GM18511 (cell line): ENCODE data around the gene TRIM17.

Experiments used
- ATAC-seq: cut with Tn5 transposase; IDR thresholded peaks from one replicate; pipeline ENCODE4 v1.9.1; 2021; ENCODE audit warnings: mild to moderate bottlenecking, moderate library complexity; ENCODE audit not compliant: unreplicated experiment

Gene TRIM17

GRCh38 chr1:228360533-228361313 lies 55.9 kb downstream of the TRIM17 start:
- no peak for ATAC-seq

- ATAC-seq = no peak
These were observed 56.8 kb downstream of the TRIM17 start for GRCh38 chr1:228359613-228360532.

DNA sequence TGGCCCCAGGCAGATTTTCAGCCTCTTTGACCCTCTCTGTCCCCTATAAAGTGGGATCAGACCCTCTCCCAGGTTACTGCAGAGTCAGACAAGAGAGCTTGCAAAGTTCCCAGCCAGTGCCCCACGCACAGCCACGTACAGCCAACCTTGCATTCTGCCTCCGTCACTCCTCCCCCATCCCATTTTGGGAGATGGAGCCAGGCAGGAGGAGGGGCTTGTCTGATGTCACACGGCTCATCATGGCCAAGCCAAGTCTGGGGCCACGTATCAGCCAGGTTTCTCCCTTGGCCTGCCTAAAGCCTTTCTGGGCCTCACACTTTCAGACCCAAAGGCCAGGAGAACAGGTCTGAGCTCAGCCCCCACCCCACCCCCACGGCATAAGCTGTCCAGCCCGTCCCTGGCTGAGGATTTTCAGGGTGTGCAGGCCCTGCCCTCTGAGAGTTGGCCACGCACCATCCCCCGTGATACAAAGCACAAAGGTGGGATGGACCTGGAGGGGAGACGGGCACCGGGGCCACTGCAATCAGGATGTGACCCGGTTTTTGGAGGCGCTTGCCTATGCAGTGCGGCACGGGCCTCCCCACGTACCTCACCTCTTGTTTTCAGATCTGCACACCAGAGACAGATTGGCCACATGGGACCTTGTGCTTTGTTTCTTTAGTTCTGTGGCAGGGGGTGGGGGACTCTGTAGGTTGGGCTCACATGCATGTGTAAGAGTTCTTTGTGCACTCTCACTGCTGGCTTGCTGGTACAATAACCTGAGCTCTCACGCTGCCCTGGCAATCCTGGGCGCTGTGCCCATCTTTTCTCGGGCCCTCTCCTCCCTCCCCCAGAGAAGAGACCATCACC lies 57.7 kb downstream of the TRIM17 start:
- ATAC-seq = no peak

DNA sequence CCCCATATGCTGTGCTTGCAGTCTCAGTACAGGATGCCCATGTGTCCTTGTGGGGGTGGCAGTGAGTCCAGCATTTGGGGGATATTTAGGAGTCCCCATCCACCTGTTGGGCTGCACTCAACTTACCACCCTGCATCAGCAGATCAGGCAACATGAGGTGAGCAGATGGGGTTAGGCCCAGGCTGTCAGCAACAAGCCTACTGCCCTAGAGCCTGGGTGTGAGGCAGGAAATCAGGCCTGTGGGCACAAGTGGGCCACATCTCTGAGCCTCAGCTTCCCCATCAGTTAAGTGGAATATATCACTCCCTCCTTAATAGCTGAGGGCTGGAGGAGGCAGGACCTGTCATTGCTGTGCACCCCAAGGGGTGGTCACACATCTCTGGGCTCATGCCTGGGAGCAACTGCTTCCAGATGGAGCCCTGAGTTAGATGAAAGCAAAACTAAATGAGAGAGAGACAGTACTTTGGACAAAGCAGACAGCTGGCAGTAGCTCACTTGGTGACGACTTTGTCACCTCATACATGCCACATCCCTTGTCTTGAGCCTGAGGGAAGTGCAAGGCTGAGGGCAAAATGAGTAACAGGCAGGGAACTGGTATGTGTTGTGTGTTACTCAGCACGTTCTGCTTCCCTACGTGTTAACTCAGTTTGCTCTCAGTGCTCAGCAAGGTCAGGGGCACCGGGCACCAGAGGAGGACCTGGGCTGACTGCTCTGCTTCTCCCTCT lies 58.5 kb downstream of the TRIM17 start:
- ATAC-seq = no peak
